ENCODE results near the gene SRSF9.

Gene SRSF9

DNA sequence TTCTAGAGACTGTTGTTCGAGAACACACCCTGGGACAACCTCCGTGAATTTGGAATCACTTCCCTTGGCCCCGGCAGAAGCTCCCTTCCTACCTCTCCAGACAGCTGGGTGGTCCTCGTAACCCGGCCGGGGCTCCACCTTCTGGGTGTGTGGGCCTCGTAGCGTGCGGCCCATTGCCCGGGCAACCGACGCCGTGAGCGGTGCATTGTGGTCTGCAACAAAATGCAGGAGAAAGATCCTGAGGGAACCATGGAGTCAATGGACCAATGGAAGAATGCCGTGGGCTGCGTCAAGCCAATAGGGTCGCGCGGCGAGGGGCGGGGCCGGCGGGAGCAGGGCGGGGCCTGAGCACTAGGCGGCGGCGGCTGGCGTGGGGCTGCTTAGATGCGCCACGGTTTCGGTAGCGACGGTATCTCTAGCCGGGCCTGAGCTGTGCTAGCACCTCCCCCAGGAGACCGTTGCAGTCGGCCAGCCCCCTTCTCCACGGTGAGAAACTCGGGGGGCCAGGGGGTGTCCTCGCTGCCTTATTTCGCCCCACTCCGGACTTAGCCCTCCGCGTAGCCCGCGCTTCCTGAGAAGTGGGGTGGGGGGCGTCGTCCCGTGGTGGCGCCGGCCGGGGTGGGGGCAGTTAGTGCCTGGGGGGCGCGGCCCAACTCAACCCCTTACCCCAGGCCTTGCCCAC lies 26.3 kb upstream of the SRSF9 start, which contains the start of gene DYNLL1:
Gene DYNLL1, plus strand, starts transcription at position 383 of the 682 bp plus-strand sequence. CDS start 309 bp downstream, outside the sequence.
- H4K20me1 ChIP-seq (ENCODE audit: insufficient read depth, low read length), result no peaks in the 10 kb centered on the region
- H3K9me3 ChIP-seq (replicated peaks; ENCODE audit: insufficient read depth, low read length), result no peaks in the 10 kb centered on the region
- peaks cover 23% of the 10 kb centered on the region for H3K79me2 ChIP-seq (ENCODE audit: low read length)
- peak within 1 kb of the TSS; percentile 67; the same call in 1 of the 2 replicates for H2AFZ ChIP-seq (ENCODE audit: low read length)
- DNase-seq, result peak; percentile 88
- peak within 1 kb of the TSS; percentile 75 for H3K9ac ChIP-seq (ENCODE audit: low read length)
- H3K27ac ChIP-seq (ENCODE audit: low read length), result peak within 1 kb of the TSS; percentile 29; the same call in 1 of the 2 replicates
- H3K4me3 ChIP-seq (ENCODE audit: low read length), result peak within 1 kb of the TSS; percentile 82
- H3K36me3 ChIP-seq (replicated peaks; ENCODE audit: insufficient read depth, low read length), result no peaks in the 10 kb centered on the region
- TF ChIP-seq EZH2 (optimal IDR thresholded peaks at IDR 0.05; ENCODE audit: low read depth, low read length) (no peak), EZH2phosphoT487 (IDR thresholded peaks at IDR 0.05; ENCODE audit: low read length) (no peak)
- TF ChIP-seq, protein P1, sequence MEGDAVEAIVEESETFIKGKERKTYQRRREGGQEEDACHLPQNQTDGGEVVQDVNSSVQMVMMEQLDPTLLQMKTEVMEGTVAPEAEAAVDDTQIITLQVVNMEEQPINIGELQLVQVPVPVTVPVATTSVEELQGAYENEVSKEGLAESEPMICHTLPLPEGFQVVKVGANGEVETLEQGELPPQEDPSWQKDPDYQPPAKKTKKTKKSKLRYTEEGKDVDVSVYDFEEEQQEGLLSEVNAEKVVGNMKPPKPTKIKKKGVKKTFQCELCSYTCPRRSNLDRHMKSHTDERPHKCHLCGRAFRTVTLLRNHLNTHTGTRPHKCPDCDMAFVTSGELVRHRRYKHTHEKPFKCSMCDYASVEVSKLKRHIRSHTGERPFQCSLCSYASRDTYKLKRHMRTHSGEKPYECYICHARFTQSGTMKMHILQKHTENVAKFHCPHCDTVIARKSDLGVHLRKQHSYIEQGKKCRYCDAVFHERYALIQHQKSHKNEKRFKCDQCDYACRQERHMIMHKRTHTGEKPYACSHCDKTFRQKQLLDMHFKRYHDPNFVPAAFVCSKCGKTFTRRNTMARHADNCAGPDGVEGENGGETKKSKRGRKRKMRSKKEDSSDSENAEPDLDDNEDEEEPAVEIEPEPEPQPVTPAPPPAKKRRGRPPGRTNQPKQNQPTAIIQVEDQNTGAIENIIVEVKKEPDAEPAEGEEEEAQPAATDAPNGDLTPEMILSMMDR (IDR thresholded peaks at IDR 0.05; ENCODE audit: low read length), result no peak
- H3K27me3 ChIP-seq (replicated peaks; ENCODE audit: insufficient read depth, low read length), result no peaks in the 10 kb centered on the region
- no peaks in the 10 kb centered on the region for H3K4me1 ChIP-seq (ENCODE audit: low read length)
- peak within 1 kb of the TSS; percentile 74 for H3K4me2 ChIP-seq (ENCODE audit: low read depth, low read length)
- 0 out of 2 replicates have a peak, but pooled peaks cover 5% of the 10 kb centered on the region for H3F3A ChIP-seq (ENCODE audit: insufficient read depth, low read length)
- H3K9me2 ChIP-seq (replicated peaks; ENCODE audit: insufficient read depth, low read length), result no peaks in the 10 kb centered on the region

- Histone ChIP-seq H3K9ac (ENCODE audit: low read length) (peak overlapping the region; percentile 63), H4K20me1 (ENCODE audit: insufficient read depth, low read length) (no peaks in the 10 kb centered on the region), H3K4me2 (ENCODE audit: low read depth, low read length) (peak overlapping the region; percentile 68), H3K4me3 (ENCODE audit: low read length) (peak overlapping the region; percentile 82), H3K27me3 (replicated peaks; ENCODE audit: insufficient read depth, low read length) (no peaks in the 10 kb centered on the region), H3K36me3 (replicated peaks; ENCODE audit: insufficient read depth, low read length) (no peaks in the 10 kb centered on the region), H3K9me2 (replicated peaks; ENCODE audit: insufficient read depth, low read length) (no peaks in the 10 kb centered on the region), H2AFZ (ENCODE audit: low read length) (peak overlapping the region; percentile 67; the same call in 1 of the 2 replicates), H3K27ac (ENCODE audit: low read length) (no peak overlapping the region), H3K9me3 (replicated peaks; ENCODE audit: insufficient read depth, low read length) (no peaks in the 10 kb centered on the region), H3K4me1 (ENCODE audit: low read length) (no peaks in the 10 kb centered on the region), H3K79me2 (ENCODE audit: low read length) (peaks cover 23% of the 10 kb centered on the region), H3F3A (ENCODE audit: insufficient read depth, low read length) (0 out of 2 replicates have a peak, but pooled peaks cover 5% of the 10 kb centered on the region)
- TF ChIP-seq EZH2phosphoT487 (IDR thresholded peaks at IDR 0.05; ENCODE audit: low read length) (no peak), EZH2 (optimal IDR thresholded peaks at IDR 0.05; ENCODE audit: low read depth, low read length) (no peak)
- TF ChIP-seq, protein P1 (IDR thresholded peaks at IDR 0.05; ENCODE audit: low read length), result no peak
- no peak for DNase-seq
These were observed 25.7 kb upstream of the SRSF9 start for GRCh38 chr12:120495186-120495730.

DNA sequence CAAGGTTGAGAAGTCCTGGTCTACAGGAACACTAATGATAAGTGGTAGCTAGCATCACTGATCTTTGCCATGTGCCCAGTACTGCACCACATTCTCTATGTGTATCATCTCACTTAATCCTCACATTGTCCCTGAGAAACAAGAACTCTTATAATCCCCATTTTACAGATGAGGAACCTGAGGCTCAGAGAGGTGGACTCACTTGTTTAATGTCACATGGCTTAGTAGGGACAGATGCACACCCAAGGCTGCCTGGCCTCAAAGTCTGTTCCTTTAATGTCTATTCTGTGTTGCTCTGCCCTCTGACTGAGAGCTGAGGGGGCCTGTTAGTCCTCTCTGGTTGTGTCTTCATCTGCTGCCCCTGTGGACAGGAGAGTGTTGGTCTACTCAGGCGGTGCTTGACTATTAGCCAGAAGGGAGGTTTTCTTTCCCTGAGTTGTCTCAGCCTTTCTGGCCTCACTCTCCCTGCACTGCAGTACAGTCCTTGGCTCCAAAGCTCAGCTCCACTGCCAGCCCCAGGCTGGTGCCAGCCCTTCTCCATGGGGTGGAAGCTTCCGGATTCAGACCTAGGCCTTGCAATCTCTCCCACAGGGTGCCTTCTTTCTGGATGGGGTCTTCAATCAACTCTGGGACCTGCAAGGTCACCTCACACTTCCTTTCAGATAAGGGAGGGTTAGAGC lies 21.4 kb upstream of the SRSF9 start:
- DNase-seq, result no peak
- no peaks in the 10 kb centered on the region for H4K20me1 ChIP-seq (ENCODE audit: insufficient read depth, low read length)
- no peak overlapping the region for H3K4me3 ChIP-seq (ENCODE audit: low read length)
- no peak overlapping the region for H3K27ac ChIP-seq (ENCODE audit: low read length)
- no peak for TF ChIP-seq EZH2 (optimal IDR thresholded peaks at IDR 0.05; ENCODE audit: low read depth, low read length)
- TF ChIP-seq EZH2phosphoT487 (IDR thresholded peaks at IDR 0.05; ENCODE audit: low read length), result no peak
- TF ChIP-seq, protein P1 (IDR thresholded peaks at IDR 0.05; ENCODE audit: low read length), result no peak
- H3K27me3 ChIP-seq (replicated peaks; ENCODE audit: insufficient read depth, low read length), result no peaks in the 10 kb centered on the region
- H2AFZ ChIP-seq (ENCODE audit: low read length), result no peak overlapping the region
- H3K9me2 ChIP-seq (replicated peaks; ENCODE audit: insufficient read depth, low read length), result no peaks in the 10 kb centered on the region
- H3K36me3 ChIP-seq (replicated peaks; ENCODE audit: insufficient read depth, low read length), result no peaks in the 10 kb centered on the region
- H3K4me1 ChIP-seq (ENCODE audit: low read length), result no peaks in the 10 kb centered on the region
- peaks cover 6% of the 10 kb centered on the region for H3K79me2 ChIP-seq (ENCODE audit: low read length)
- H3K4me2 ChIP-seq (ENCODE audit: low read depth, low read length), result no peak overlapping the region
- no peaks in the 10 kb centered on the region for H3K9me3 ChIP-seq (replicated peaks; ENCODE audit: insufficient read depth, low read length)
- H3K9ac ChIP-seq (ENCODE audit: low read length), result no peak overlapping the region
- H3F3A ChIP-seq (ENCODE audit: insufficient read depth, low read length), result no peaks in the 10 kb centered on the region
